Central memory CD4-positive, alpha-beta T cell (primary cell): ENCODE data around the gene PTBP2.

Source experiments
- DNase-seq: peaks from one replicate; pipeline ENCODE4 v3.0.0; 2022
- total RNA-seq, 3 experiments: gene quantifications; one replicate each; lab custom pipeline; 2026; lab: John Stamatoyannopoulos, UW

The PTBP2 gene, protein sequence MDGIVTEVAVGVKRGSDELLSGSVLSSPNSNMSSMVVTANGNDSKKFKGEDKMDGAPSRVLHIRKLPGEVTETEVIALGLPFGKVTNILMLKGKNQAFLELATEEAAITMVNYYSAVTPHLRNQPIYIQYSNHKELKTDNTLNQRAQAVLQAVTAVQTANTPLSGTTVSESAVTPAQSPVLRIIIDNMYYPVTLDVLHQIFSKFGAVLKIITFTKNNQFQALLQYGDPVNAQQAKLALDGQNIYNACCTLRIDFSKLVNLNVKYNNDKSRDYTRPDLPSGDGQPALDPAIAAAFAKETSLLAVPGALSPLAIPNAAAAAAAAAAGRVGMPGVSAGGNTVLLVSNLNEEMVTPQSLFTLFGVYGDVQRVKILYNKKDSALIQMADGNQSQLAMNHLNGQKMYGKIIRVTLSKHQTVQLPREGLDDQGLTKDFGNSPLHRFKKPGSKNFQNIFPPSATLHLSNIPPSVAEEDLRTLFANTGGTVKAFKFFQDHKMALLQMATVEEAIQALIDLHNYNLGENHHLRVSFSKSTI
- total RNA-seq, result 22.6 to 92.2 (median 42.3) reads per million in 3 experiments

GRCh38 chr1:96721416-96722160 lies at the start of gene PTBP2:
Gene PTBP2 (plus strand): TSS chr1:96721784. CDS start chr1:96721865, 81 bp downstream.
- peak; percentile 83 for DNase-seq

DNA sequence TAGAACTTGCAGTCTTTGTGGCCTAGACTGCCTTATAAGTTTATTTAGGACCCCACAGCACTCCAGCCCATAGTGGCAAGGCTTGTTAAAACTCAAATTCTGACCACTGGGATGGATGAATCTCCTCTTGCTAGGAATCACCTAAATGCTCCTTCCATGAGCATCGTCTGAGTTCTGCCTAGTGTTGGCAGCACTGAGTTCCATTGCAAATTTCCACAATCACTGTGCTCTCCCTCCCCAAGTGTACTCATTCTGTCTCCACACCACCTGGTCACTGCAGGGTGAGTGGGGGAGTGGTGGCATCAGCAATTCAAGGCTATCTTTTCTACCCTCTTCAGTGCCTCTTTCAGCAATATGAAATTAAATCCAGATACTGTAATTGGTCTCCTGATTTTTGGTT lies 46.7 kb upstream of the PTBP2 start:
- DNase-seq, result no peak

GRCh38 chr1:96682056-96682455 lies 39.5 kb upstream of the PTBP2 start:
- DNase-seq, result no peak

DNA sequence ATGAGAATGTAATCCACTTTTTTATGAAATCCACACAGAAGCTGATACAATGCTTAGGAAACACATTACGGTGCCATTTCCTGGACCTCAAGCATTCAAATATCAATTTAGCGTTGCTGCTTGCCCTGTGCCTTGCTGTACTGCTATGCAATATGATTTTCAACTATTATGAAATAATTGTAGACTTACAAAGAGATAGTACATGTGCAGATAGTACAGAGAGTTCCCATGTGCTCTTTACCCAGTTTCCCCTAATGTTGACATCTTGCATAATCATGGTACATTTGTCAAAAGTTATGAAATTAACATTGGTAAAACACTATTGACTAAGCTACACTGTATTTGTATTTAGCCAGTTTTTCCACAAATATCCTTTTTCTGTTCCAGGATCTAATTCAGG lies 37.7 kb upstream of the PTBP2 start:
- no peak for DNase-seq

GRCh38 chr1:96684744-96685143 lies 36.8 kb upstream of the PTBP2 start:
- no peak for DNase-seq

DNA sequence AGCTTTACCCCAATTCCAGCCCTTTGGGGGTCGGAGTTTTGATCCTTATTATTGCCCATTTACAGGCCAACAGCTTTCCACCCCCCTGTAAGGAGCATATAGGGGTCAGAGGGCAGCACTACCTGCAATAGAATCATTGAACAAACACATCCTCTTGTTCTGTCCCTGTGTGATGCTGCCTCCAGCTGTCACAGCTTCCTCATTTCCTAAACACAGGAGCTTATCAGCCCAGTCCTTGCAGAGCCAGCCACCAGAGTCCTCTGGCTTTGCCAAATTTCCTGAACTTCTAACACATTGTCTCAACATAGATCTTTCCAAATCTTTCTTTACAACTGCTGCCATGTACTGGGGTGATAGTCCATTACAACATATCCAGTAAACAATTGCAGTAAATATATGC lies 32.8 kb upstream of the PTBP2 start:
- DNase-seq, result no peak

DNA sequence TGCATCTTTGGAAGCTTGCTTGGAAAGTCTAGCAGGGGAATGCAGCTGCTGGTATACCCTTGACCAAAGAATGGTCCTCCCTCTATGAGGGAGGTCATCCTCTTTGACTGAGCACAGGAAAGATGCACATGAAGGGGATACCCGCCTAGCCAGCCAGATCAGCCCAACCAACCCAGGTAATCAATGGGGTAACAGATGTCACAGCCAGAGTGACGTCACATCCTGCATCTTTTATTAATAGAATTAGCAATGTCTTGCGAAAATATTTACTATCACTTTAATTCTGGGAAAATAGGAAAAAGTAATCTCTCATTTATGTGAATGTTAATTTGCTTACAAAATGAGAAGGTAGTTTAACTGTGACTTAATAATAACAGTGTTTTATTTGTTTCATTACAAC lies 25.6 kb upstream of the PTBP2 start:
- DNase-seq, result no peak

DNA sequence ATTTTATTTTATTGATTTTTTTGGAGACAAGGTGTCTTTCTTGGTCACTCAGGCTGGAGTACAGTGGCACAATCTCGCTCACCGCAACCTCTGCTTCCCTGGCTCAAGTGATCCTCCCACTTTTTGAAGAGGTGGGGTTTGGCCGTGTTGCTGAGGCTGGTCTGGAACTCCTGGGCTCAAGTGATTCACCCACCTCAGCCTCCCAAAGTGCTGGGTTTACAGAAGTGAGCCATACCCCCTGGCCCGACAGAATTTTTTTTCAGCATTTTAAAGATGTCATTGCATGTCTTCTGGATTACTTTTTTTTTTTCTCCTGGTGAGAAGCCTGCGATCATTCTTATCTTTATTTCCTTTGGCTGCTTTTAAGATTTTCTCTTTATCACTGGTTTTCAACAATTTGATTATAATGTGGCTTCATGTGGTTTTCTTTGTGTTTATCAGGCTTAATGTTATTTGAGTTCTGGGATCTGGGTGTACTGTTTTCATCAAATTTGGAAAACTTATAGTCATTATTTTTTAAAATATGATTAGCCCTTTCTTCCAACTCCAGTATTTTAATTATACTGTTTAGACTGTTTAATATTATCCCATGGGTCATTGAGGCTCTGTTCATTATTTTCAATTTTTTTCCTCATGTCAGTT lies 23.1 kb upstream of the PTBP2 start:
- no peak for DNase-seq

DNA sequence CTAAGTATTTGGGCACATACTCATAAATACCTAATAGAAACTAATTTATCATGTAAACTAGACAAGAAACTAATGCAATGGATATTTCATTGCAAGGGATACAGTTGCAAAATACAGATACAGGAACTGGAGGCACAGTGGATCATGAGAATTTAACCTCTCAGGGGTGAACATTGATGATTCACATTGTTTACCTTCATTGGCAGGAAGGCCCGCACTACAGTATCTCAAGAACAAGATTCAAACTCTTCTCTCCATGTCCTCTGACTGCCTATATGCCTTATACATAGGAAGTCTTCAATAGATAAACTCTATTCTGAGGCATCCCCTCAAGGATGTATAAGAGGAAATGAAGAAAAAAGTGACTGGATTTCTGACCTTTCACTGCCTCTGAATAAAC lies 18.4 kb upstream of the PTBP2 start:
- DNase-seq, result no peak

DNA sequence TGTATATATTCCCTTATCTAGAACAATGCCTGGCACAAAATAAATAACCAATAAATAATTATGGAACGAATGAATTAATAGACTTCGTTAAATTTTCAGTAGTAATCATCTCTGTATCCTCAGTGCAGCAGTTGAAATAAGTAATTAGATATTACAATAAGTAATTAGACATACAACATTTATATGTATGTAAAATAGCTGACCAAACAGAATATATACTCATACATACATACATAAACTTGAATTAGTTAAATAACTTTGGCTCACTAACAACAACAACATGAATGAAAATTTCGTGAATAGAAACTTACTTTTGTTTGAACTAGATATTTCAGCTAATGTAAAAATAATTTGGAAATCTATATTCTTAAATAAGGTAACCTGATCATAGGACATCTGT lies 14.6 kb upstream of the PTBP2 start:
- DNase-seq, result no peak

DNA sequence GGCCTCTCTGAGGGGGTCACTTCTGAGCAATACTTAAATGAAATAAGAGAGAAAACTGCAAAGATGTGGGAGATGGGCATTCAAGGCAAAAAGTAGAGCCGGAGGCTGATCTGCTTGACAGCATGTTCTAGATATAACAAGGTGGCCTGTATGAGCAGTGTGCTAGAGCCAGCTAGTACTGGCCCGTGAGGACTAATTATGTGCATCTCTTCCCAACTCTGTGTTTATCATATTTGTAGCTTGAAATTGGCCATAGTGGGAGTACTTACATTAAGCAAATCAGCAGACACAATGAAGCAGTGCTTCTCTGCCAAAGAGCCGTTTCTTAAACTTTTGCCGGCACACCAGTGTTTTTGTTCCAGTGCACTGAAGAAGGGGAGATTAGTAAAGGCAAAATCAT lies 13.1 kb upstream of the PTBP2 start:
- no peak for DNase-seq

DNA sequence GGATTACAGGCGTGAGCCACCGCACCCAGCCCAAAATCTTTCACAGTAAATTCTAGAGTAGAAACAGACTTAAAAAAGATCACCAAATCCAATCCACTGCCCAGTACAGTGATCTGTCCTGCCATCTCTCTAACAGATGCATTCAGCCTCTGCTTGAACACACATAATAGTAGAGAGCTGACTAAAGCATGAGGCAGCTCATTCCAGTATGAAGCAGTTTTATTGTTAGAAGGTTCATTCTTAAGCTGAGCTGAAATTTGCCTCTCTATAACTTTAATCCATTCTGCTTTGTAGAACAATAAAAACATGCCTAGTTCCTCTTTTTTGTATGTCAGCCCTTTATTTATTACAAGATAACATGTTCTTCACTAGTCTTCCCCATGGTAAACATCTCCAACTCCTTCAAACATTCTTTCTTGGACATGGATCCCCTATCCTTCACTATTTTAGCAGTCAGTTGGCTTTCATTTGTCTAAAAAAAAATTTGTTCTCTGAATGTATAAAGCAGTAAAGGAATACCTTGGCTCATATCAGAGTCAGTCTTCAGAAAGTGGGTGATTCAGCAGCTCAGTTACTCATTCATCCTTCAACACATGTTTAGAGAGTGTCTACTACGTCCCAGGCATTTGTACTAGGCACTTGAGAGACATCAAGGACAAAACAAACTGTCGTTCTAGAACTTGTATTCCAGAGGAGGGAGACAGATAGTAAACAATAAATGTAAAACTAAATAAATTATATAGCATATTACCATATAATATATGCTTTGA lies 10.7 kb upstream of the PTBP2 start:
- DNase-seq, result no peak

DNA sequence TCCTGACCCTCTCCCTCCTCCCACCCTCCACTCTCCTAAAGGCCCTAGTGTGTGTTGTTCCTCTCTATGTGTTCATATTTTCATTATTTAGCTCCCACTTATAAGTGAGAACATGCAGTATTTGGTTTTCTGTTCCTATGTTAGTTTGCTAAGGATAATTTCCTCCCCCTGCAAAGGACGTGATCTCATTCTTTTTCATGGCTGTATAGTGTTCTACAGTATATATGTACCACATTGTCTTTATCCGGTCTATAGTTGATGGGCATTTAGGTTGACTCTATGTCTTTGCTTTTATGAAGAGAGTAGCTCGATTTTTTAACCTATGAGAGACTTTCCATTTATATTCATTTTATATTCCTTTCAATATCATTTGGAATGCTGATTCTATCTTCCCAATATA lies 7.9 kb upstream of the PTBP2 start:
- no peak for DNase-seq

DNA sequence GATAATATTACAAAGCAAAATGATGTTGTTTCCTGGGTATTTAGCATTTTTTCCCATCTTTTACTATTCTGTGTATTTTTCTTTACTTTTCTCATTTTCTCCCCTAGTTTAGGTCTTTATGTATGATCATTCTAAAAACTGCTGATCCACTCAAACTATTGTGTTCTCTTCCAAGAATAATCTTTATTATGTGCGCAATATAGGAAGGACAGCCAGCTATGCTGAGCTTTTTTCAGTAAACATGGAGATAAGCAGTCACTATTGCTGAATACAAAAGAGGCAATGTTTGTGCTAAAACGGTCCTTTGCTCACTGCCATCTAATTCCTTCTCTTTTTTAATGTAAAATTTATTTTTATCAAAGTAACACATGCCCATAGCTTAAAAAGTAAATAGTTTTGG lies 6.7 kb upstream of the PTBP2 start:
- no peak for DNase-seq

GRCh38 chr1:96715482-96715881 lies 6.1 kb upstream of the PTBP2 start:
- DNase-seq, result no peak

DNA sequence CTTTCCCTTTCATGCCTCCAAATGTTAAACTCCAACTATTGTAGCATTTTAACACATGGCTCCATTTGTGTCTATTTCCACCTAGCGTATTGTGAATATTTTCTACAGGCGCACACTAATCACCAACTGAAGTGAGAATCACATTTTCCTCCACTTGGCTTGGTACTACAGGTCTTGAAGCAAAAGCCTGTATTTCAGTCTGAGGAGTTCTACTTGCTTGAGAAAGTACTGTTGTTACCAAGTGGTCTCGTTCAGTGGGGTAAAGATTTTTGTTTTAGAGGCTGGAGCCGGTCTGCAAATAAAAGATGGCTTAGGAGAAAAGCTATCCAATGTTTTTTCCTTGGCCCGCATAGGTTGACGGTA lies 550 bp upstream of the PTBP2 start:
- DNase-seq, result no peak

- DNase-seq, result no peak
Measured at GRCh38 chr1:96722161-96722922, 758 bp downstream of the PTBP2 start.

DNA sequence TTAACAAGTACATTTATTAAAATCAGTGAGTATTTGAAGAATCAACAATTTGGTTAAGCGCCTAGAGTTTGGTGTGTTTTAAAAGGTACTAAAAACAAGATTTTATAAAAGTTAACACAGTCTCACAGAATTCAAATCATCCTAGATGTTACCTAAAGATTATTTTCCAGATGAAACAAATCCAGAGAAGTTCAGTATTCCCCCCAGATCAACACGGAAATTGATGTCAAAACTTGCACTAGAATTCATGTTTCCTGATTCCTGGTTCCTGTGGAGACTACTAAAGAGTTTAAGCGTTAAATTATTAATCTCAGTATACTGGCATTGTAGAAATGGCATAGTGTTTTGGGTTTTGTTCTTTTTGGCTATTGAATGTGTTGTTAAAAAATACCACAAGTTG lies 1.4 kb downstream of the PTBP2 start:
- no peak for DNase-seq

- DNase-seq, result no peak
Measured at GRCh38 chr1:96723377-96723776, 1.8 kb downstream of the PTBP2 start.

- no peak for DNase-seq
Measured at GRCh38 chr1:96723936-96724335, 2.4 kb downstream of the PTBP2 start.

DNA sequence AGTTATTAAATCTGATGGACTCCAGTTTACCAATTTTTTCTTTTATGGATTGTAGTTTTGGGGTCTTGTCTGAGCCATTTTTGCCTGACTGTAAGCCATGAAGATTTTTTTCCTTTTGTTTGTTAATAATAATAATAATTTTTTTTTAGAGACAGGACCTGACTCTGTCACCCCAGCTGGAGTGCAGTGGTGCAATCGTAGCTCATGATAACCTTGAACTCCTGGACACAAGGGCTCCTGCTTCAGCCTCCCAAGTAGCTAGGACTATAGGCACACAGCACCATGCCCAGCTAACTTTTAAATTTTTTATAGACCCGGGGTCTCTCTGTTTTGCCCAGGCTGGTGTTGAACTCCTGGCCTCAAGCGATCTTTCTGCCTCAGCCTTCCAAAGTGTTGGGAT lies 6.3 kb downstream of the PTBP2 start:
- no peak for DNase-seq
